ENCODE results near the gene PTPRCAP.

The PTPRCAP gene

DNA sequence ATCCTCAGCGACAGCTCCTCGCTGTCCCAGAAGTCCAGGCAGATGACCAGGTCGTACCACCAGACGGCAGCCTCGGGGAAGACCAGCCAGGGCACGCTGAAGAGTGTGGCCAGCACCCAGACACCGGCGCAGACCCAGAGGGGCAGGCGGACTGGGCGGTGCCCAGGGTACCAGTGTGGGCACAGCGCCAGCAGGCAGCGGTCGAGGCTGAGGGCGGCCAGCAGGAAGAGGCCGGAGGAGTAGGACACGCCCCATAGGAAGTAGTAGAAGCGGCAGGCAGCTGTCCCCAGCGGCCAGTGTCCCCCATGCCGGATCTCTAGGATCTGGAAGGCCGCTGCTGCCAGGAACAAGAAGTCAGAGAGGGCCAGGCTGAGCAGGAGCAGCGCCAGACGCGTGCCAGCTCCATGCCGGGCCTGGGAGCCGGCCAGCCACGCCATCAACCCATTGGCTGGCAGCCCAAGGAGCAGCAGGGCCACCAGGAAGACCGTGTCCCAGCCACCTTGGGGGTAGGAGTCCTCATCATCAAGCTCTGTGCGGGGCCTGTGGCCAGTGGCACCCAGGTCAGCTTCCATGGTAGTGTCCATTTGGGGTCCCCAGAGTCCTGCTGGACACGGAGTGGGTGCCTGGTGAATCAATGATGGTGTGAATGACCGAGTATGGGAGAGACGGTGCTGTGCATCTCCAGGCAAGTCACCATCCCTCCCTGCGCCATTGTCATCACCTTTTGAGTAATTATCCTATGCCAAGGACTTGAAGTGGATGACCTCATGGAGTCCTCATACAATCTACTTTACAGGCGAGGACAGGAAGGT lies 14.9 kb upstream of the PTPRCAP start, which contains the start of gene GPR152:
GPR152 (minus strand) TSS at position 589 of the 812 bp plus-strand sequence; CDS start at position 584, 5 bp downstream.
- Histone ChIP-seq H3K9me3 (ENCODE audit: control insufficient read depth in 2 of 2, low read length in 2 of 2) (no peaks in the 10 kb centered on the region), H3K36me3 (ENCODE audit: control insufficient read depth in 2 of 2, insufficient read depth in 2 of 2, low read length in 2 of 2) (no peaks in the 10 kb centered on the region), H3K27ac (ENCODE audit: low read depth in 2 of 2, low read length in 2 of 2) (no peak within 1 kb of the TSS), H3K4me1 (ENCODE audit: control insufficient read depth in 2 of 2, insufficient read depth in 2 of 2, low read length in 2 of 2) (no peaks in the 10 kb centered on the region), H3K27me3 (ENCODE audit: control insufficient read depth in 2 of 2, insufficient read depth in 2 of 2, low read length in 2 of 2) (no peaks in the 10 kb centered on the region), H3K4me3 (ENCODE audit: low read length in 2 of 2) (no peak within 1 kb of the TSS), H3K9ac (ENCODE audit: low read depth in 1 of 2, low read length in 2 of 2) (no peak within 1 kb of the TSS)

DNA sequence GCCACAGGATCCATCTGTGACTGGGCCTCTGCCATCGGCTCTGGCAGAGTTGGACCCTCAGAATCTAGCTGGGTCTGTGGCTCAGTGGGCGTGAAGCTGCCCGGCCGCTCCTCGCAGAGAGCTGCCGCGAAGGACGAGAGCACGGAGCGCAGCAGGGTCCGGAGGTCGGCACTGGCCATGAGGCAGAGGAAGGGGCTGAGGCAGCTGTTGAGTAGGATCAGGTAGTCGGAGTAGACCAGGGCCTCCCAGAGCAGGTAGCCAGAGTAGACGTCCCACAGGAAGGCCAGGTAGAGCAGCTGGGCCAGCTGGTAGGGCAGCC lies 14.1 kb upstream of the PTPRCAP start:
- H3K36me3 ChIP-seq (ENCODE audit: control insufficient read depth in 2 of 2, insufficient read depth in 2 of 2, low read length in 2 of 2), result no peaks in the 10 kb centered on the region
- H3K27ac ChIP-seq (ENCODE audit: low read depth in 2 of 2, low read length in 2 of 2), result no peak overlapping the region
- H3K4me1 ChIP-seq (ENCODE audit: control insufficient read depth in 2 of 2, insufficient read depth in 2 of 2, low read length in 2 of 2), result no peaks in the 10 kb centered on the region
- H3K9me3 ChIP-seq (ENCODE audit: control insufficient read depth in 2 of 2, low read length in 2 of 2), result no peaks in the 10 kb centered on the region
- H3K9ac ChIP-seq (ENCODE audit: low read depth in 1 of 2, low read length in 2 of 2), result no peak overlapping the region
- H3K4me3 ChIP-seq (ENCODE audit: low read length in 2 of 2), result no peak overlapping the region
- H3K27me3 ChIP-seq (ENCODE audit: control insufficient read depth in 2 of 2, insufficient read depth in 2 of 2, low read length in 2 of 2), result no peaks in the 10 kb centered on the region

DNA sequence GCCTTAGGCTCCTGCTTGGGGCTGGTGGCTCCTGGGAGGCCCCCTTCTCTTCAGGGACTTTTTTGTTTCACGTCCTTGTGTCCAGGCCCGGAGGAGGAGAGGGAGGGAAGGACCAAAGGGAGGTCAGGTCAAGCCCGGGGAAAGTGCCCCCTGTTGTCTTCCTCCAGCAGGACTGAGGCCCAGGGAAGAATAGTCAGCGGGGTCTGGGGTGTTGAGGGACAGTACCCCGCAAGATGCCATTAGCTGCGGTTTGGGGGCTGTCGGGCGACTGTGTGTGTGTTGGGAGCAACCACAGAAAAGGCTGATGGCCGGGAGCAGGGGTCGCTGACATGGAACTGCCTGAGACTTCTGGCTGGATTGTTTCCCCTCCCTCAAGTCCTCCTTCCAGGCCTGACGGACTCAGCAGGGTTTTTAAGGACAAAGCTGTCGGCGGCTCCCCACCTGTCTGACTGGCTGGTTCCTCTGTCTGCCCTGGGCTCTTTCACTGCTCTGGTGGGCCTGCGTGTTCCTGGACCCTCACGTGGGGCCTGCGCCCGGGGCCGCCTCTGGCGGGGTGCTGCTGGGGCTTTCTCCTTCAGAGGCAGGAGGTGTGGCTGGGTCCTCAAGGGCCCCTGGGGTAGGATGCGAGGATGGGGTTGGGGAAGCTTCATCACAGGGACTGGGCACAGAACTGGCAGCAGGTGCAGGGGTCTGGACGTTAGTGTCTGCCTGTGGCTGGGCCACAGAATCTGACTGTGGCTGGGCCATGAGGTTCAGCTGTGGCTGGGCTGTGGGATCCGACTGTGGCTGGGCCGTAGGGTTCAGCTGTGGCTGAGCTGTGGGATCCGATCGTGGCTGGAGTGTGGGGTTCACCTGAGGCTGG lies 13.5 kb upstream of the PTPRCAP start:
- Histone ChIP-seq H3K4me3 (ENCODE audit: low read length in 2 of 2) (no peak overlapping the region), H3K27me3 (ENCODE audit: control insufficient read depth in 2 of 2, insufficient read depth in 2 of 2, low read length in 2 of 2) (no peaks in the 10 kb centered on the region), H3K9ac (ENCODE audit: low read depth in 1 of 2, low read length in 2 of 2) (no peak overlapping the region), H3K4me1 (ENCODE audit: control insufficient read depth in 2 of 2, insufficient read depth in 2 of 2, low read length in 2 of 2) (peaks cover 0 to 2% of the 10 kb centered on the region in 2 donors), H3K36me3 (ENCODE audit: control insufficient read depth in 2 of 2, insufficient read depth in 2 of 2, low read length in 2 of 2) (no peaks in the 10 kb centered on the region), H3K9me3 (ENCODE audit: control insufficient read depth in 2 of 2, low read length in 2 of 2) (no peaks in the 10 kb centered on the region), H3K27ac (ENCODE audit: low read depth in 2 of 2, low read length in 2 of 2) (no peak overlapping the region)

DNA sequence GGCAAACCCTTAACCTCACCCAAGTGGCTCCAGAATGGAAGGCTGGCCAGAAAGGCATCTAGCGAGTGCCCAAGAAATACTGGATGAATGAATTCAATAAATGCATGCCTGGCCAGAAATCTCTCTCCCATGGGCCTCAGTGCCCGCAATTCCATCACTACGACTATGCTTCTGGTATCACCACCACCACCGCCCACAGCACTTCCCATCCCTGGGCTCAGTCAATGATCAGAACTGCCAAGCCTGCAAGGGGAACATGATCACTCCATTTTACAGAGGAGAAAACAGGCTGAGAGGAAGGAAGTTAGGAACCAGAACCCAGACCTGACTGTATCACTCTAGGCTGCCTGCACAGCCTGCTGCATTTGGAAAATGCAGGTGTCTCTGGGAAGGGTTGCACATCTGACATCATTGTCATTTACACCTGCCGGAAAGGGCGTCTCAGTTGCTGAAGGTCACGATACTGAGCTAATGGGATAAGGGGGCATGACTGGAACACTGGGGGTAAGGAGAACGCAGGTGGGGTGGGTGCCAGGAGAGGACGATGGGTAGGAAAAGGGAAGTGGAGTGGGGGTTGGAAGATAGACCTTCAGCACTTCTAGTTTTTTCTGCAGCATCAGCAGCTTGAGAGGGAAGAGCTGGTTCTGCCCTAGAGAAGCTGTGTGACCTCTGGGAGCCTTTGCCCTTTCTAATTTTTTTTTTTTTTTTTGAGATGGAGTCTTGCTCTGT lies 11.8 kb upstream of the PTPRCAP start:
- Histone ChIP-seq H3K4me3 (ENCODE audit: low read length in 2 of 2) (no peak overlapping the region), H3K27ac (ENCODE audit: low read depth in 2 of 2, low read length in 2 of 2) (peak overlapping the region in 1 of 2 donors; percentile 32), H3K4me1 (ENCODE audit: control insufficient read depth in 2 of 2, insufficient read depth in 2 of 2, low read length in 2 of 2) (peaks cover 2 to 5% of the 10 kb centered on the region in 2 donors), H3K9me3 (ENCODE audit: control insufficient read depth in 2 of 2, low read length in 2 of 2) (no peaks in the 10 kb centered on the region), H3K27me3 (ENCODE audit: control insufficient read depth in 2 of 2, insufficient read depth in 2 of 2, low read length in 2 of 2) (no peaks in the 10 kb centered on the region), H3K9ac (ENCODE audit: low read depth in 1 of 2, low read length in 2 of 2) (no peak overlapping the region), H3K36me3 (ENCODE audit: control insufficient read depth in 2 of 2, insufficient read depth in 2 of 2, low read length in 2 of 2) (no peaks in the 10 kb centered on the region)

DNA sequence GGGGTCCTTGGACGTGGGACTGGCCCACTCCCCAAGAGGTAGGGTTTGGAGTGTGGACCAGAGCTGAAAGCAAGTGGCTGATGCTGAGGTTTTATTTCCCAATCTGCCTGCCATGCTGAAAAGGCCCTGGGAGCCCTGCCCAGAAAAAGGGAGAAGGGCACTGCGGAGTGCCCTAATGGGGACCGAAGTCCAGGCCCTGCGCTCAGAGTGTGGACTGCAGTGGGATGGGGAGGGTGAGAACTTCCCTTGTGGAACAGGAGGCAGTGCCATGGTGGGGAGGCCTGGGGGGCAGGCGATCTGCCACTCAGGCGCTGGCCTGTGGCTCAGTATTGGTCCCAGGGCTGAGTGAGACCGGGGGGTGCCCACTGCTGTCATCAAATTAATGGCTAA lies 10.7 kb upstream of the PTPRCAP start:
- Histone ChIP-seq H3K9ac (ENCODE audit: low read depth in 1 of 2, low read length in 2 of 2) (no peak overlapping the region), H3K4me1 (ENCODE audit: control insufficient read depth in 2 of 2, insufficient read depth in 2 of 2, low read length in 2 of 2) (peaks cover 2 to 5% of the 10 kb centered on the region in 2 donors), H3K36me3 (ENCODE audit: control insufficient read depth in 2 of 2, insufficient read depth in 2 of 2, low read length in 2 of 2) (no peaks in the 10 kb centered on the region)

DNA sequence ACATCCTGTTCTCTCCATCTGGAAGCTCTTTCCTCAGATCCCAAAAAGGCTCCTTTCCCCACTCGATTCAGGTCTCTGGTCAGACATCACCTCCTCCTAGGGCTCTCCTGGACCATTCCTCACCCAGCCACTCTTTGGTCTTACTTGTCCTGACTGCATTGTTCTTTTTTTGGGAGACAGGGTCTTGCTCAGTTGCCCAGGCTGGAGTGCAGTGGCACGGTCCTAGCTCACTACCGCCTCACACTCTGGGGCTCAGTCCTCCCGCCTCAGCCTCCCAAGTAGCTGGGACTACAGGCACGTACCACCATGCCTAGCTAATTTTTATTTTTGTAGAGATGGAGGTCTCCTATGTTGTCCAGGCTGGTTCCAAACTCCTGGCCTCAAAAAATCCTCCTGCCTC lies 8.0 kb upstream of the PTPRCAP start:
- Histone ChIP-seq H3K9ac (ENCODE audit: low read depth in 1 of 2, low read length in 2 of 2) (no peak overlapping the region), H3K36me3 (ENCODE audit: control insufficient read depth in 2 of 2, insufficient read depth in 2 of 2, low read length in 2 of 2) (peaks cover 11% of the 10 kb centered on the region in 2 donors), H3K4me1 (ENCODE audit: control insufficient read depth in 2 of 2, insufficient read depth in 2 of 2, low read length in 2 of 2) (peaks cover 16 to 19% of the 10 kb centered on the region in 2 donors), H3K4me3 (ENCODE audit: low read length in 2 of 2) (no peak overlapping the region), H3K9me3 (ENCODE audit: control insufficient read depth in 2 of 2, low read length in 2 of 2) (no peaks in the 10 kb centered on the region), H3K27me3 (ENCODE audit: control insufficient read depth in 2 of 2, insufficient read depth in 2 of 2, low read length in 2 of 2) (no peaks in the 10 kb centered on the region), H3K27ac (ENCODE audit: low read depth in 2 of 2, low read length in 2 of 2) (no peak overlapping the region)

More for the DNA sequence above, 10.7 kb upstream of the PTPRCAP start:
- no peak overlapping the region for H3K27ac ChIP-seq (ENCODE audit: low read depth in 2 of 2, low read length in 2 of 2)
- H3K27me3 ChIP-seq (ENCODE audit: control insufficient read depth in 2 of 2, insufficient read depth in 2 of 2, low read length in 2 of 2), result no peaks in the 10 kb centered on the region
- H3K4me3 ChIP-seq (ENCODE audit: low read length in 2 of 2), result no peak overlapping the region
- H3K9me3 ChIP-seq (ENCODE audit: control insufficient read depth in 2 of 2, low read length in 2 of 2), result no peaks in the 10 kb centered on the region

DNA sequence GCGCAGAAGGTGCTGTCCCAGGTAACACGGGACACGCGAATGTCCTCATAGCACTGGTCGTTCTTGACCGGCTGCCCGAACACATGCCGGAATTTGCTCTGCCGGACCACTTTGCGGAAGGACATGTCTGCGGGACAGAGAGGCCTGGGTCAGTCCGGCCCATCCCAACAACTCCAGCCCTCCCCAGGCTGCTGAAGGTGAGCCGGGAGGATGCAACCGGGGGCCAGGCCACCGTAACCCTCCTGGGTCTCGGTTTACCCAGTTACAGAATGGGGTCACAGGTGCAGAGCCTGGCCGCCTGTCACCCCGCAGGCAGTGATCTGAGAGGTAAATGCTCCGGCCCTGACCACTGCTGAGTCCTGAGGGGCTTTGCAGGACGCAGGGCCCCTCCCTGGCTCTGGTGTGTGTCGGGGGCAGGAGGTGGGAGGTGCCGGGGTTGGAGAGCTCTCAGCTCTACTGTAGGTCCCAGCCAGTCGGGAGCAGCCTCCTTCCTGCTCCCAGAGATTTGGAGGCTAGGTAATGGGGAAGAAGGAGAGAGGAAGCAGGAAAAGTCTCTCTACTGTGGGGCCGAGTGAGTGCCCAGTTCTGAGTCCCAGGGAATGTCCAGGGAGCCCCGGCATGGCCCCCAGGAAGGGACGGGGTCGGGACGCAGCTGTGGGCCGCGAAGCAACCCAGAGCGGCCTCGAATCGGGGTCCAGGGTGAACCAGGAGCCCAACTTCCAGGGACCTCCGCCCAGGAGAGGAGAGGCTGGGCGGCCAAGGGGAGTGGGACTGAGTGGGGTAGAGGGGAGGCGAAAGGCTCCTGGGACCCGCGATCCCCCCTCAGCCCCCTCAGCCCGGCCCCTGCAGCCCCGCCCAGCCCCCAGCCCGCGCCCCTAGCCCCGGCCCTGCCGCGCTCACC lies 5.3 kb upstream of the PTPRCAP start:
- Histone ChIP-seq H3K9ac (ENCODE audit: low read depth in 1 of 2, low read length in 2 of 2) (peak overlapping the region; percentile 83 to 96), H3K27ac (ENCODE audit: low read depth in 2 of 2, low read length in 2 of 2) (peak overlapping the region; percentile 86 to 90), H3K36me3 (ENCODE audit: control insufficient read depth in 2 of 2, insufficient read depth in 2 of 2, low read length in 2 of 2) (peaks cover 18 to 21% of the 10 kb centered on the region in 2 donors), H3K27me3 (ENCODE audit: control insufficient read depth in 2 of 2, insufficient read depth in 2 of 2, low read length in 2 of 2) (no peaks in the 10 kb centered on the region), H3K4me3 (ENCODE audit: low read length in 2 of 2) (peak overlapping the region; percentile 76 to 88), H3K9me3 (ENCODE audit: control insufficient read depth in 2 of 2, low read length in 2 of 2) (no peaks in the 10 kb centered on the region), H3K4me1 (ENCODE audit: control insufficient read depth in 2 of 2, insufficient read depth in 2 of 2, low read length in 2 of 2) (peaks cover 19 to 27% of the 10 kb centered on the region in 2 donors)

DNA sequence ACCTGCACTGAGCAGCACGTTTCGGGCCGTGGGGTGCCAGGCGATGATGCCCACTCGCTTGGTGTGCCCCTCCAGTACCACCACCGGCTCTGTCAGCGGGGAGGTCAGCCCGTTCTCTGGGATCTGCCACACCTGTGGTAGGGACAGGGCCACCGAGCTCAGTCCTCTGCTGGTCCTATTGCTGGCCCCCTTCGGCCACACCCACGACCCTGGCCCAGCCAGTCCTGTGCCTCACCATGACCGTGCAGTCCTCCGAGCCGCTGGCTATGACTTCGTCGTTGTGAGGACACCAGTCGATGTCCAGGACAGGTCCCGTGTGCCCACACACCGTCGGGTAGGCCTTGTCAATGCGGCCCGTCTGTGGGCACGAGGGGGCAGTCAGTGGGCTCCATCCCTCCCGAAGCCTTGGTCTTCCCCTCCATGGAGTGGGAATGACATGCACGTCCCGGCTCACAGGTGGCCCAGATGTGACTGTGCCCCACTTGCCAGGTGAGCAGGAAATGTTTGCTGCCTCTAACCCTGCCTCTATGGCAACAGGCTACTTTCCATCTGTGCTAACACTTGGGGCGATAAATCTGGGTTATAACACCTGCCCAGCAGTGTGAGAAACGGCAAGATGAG lies 4.4 kb upstream of the PTPRCAP start:
- no peaks in the 10 kb centered on the region for H3K9me3 ChIP-seq (ENCODE audit: control insufficient read depth in 2 of 2, low read length in 2 of 2)
- H3K27ac ChIP-seq (ENCODE audit: low read depth in 2 of 2, low read length in 2 of 2), result peak overlapping the region in 1 of 2 donors; percentile 16
- peaks cover 20 to 24% of the 10 kb centered on the region in 2 donors for H3K36me3 ChIP-seq (ENCODE audit: control insufficient read depth in 2 of 2, insufficient read depth in 2 of 2, low read length in 2 of 2)
- H3K4me3 ChIP-seq (ENCODE audit: low read length in 2 of 2), result peak overlapping the region; percentile 76 to 88
- peaks cover 19 to 27% of the 10 kb centered on the region in 2 donors for H3K4me1 ChIP-seq (ENCODE audit: control insufficient read depth in 2 of 2, insufficient read depth in 2 of 2, low read length in 2 of 2)
- H3K27me3 ChIP-seq (ENCODE audit: control insufficient read depth in 2 of 2, insufficient read depth in 2 of 2, low read length in 2 of 2), result no peaks in the 10 kb centered on the region
- H3K9ac ChIP-seq (ENCODE audit: low read depth in 1 of 2, low read length in 2 of 2), result peak overlapping the region; percentile 83 to 96

DNA sequence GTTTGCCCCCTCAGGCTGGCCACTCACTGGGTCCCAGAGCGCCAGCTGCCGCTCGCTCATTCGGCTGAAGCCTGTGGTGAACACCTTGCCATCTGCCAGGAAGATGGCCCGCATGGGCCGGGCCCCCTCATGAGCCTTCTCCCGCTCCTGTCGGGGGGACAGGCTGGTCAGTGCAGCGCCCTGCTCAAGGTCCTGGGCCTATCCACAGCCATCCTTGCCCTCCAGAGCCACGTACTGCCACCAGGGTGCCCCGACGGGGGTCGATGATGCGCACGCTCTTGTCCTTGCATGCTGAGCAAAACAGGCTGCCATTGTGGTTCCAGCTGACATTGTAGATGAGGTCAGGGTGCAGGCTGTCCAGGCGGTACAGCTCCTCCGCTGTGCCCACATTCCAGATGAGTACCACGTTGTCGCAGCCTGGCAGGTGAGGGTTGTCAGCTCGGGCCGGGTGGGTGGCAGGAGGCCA lies 3.6 kb upstream of the PTPRCAP start:
- no peak overlapping the region for H3K9ac ChIP-seq (ENCODE audit: low read depth in 1 of 2, low read length in 2 of 2)
- H3K36me3 ChIP-seq (ENCODE audit: control insufficient read depth in 2 of 2, insufficient read depth in 2 of 2, low read length in 2 of 2), result peaks cover 20 to 24% of the 10 kb centered on the region in 2 donors
- H3K27me3 ChIP-seq (ENCODE audit: control insufficient read depth in 2 of 2, insufficient read depth in 2 of 2, low read length in 2 of 2), result no peaks in the 10 kb centered on the region
- H3K27ac ChIP-seq (ENCODE audit: low read depth in 2 of 2, low read length in 2 of 2), result no peak overlapping the region
- H3K4me1 ChIP-seq (ENCODE audit: control insufficient read depth in 2 of 2, insufficient read depth in 2 of 2, low read length in 2 of 2), result peaks cover 18 to 28% of the 10 kb centered on the region in 2 donors
- no peaks in the 10 kb centered on the region for H3K9me3 ChIP-seq (ENCODE audit: control insufficient read depth in 2 of 2, low read length in 2 of 2)
- no peak overlapping the region for H3K4me3 ChIP-seq (ENCODE audit: low read length in 2 of 2)
